ENCODE results near the gene OGFRL1. TPM values are rescaled to one million over a fixed set of nuclear protein-coding genes. Genes with fewer than 3 reads are reported as not detected.

OGFRL1 gene
- total RNA-seq, 4 donors from 2014 or later: 9.0 to 35.6 (median 19.4) TPM

DNA sequence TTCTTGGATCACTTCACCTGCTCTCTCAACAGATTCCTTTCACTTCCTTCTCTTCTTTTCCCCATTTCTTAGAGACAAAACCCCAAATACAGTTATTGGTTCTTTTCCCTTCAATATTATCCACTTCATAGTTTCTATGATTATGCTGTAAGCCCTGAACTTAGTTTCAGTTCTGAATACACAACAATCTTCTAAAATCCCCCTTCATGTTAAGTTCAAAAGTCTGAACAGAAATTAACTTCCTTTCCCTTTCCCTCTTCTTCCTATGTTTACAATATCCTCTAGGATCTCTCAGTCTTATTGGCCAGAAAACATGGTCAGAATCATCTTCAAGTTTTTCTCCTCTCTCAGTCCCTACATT, 57.7 kb downstream of the OGFRL1 start:
- H3K9me3 ChIP-seq: no peaks in the 10 kb centered on the region
- TF ChIP-seq POLR2A (IDR thresholded peaks at IDR 0.05): no peak
- TF ChIP-seq CTCF (IDR thresholded peaks at IDR 0.05): no peak
- H3K36me3 ChIP-seq: no peaks in the 10 kb centered on the region
- H3K27me3 ChIP-seq: no peaks in the 10 kb centered on the region
- DNase-seq: no peak
- intact Hi-C loops (cut with DNase I; ENCODE audit: low total_unique reads): no loop called here
- no peak overlapping the region for H3K27ac ChIP-seq
- H3K4me3 ChIP-seq: no peak overlapping the region
- peaks cover 0 to 5% of the 10 kb centered on the region in 2 donors for H3K4me1 ChIP-seq

DNA sequence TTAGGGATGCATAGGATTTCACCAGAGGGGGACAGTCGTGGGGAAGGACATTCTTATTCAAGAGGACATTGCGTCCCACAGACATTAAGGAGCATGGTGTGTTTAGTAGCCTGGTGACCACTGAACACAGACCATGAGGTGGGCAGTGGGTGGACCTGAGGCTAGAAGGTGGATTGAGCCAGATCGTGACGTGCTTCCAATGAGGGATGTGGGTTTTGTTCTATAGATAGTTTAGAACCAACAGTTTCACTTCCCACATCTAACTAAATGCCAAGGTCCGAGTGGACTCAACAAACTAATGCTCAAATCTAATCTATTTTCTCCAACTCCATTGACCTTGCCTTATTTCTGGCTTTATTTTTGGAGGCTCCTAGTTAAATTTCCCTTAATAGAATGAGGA, 58.5 kb downstream of the OGFRL1 start:
- no peaks in the 10 kb centered on the region for H3K9me3 ChIP-seq
- H3K27ac ChIP-seq: no peak overlapping the region
- H3K4me1 ChIP-seq: peaks cover 0 to 5% of the 10 kb centered on the region in 2 donors
- no peaks in the 10 kb centered on the region for H3K27me3 ChIP-seq
- TF ChIP-seq POLR2A (IDR thresholded peaks at IDR 0.05): no peak
- DNase-seq: no peak
- no peak overlapping the region for H3K4me3 ChIP-seq
- intact Hi-C loops (cut with DNase I; ENCODE audit: low total_unique reads): no loop called here
- no peaks in the 10 kb centered on the region for H3K36me3 ChIP-seq

DNA sequence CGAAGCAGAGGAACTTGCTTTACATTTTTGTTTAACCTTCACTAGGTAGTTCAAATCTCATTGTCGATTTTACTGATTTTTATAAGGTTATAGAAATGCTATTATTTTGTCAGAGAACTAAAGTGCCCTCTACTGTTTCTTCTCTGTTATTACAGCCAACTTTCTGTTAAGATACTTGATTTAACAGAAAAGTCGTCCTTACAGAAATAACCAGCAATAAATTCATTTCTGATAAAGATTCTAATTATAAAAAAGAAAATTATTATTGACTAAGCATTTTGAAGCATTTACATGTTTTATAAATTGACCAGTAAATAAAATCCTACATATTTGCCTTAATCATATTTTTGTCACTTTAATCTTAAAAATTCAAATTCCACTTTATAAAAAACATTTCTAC, 60.8 kb downstream of the OGFRL1 start:
- intact Hi-C loops (cut with DNase I; ENCODE audit: low total_unique reads): no loop called here
- Histone ChIP-seq H3K9me3 (no peaks in the 10 kb centered on the region), H3K4me1 (peaks cover 0 to 5% of the 10 kb centered on the region in 2 donors), H3K27ac (peak overlapping the region; percentile 51 to 71), H3K27me3 (no peaks in the 10 kb centered on the region), H3K4me3 (no peak overlapping the region), H3K36me3 (no peaks in the 10 kb centered on the region)
- no peak for TF ChIP-seq POLR2A (IDR thresholded peaks at IDR 0.05)
- TF ChIP-seq CTCF (IDR thresholded peaks at IDR 0.05): peak; percentile 48 to 64 (median 56)
- no peak for DNase-seq

DNA sequence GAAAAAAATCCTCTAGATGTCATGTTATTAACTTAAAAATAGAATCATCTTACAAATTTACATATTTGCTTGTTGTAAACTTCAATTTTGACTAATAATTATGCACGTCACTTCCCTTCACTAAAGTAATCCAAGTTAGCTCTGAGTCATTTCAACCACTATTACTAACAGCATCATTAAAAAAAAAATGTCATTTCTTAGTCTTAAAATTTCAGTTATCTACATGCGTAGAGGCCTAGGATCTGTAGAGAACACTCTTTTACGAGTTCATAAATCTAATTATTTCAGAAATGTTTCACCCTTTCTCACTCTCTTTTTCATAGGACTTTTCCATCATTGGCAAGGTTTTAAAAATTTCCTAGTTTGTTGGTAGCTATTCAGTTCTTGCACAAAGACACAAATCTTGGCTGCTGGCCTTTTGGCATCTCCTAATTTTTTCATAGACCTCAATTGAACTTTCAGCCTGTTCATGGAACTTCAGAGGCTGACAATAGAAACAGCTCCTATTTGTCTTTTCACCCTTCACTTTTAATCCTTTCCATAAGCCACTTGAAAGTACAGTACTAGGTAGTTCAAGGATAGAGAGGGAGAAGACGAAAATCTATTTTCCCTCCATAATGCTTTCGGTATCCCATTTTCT, 61.5 kb downstream of the OGFRL1 start:
- Histone ChIP-seq H3K27me3 (no peaks in the 10 kb centered on the region), H3K4me3 (no peak overlapping the region), H3K9me3 (no peaks in the 10 kb centered on the region), H3K36me3 (no peaks in the 10 kb centered on the region), H3K4me1 (peaks cover 0 to 5% of the 10 kb centered on the region in 2 donors), H3K27ac (peak overlapping the region; percentile 51 to 71)
- no peak for TF ChIP-seq CTCF (IDR thresholded peaks at IDR 0.05)
- no peak for TF ChIP-seq POLR2A (IDR thresholded peaks at IDR 0.05)
- peak; percentile 51 to 55 for DNase-seq
- intact Hi-C loops (cut with DNase I; ENCODE audit: low total_unique reads): no loop called here

DNA sequence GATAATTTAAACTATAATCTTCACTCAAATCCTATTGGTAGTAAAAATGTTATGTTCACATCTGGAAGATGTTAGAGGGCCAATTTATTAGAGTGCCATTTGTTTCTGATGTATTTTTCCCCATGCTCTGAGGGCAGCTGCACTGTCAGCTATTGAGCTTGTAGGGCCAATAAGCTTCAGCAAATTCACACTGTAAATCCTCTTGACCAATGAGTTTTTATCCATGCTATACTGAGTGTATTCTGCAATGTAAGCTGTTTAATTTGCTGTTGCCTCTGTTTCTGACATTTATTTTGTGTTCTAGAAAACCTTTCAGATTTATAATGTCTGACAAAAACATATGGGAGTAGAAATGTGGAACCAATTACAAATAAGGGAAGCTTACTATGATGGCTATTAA, 62.6 kb downstream of the OGFRL1 start:
- Histone ChIP-seq H3K4me1 (peaks cover 0 to 5% of the 10 kb centered on the region in 2 donors), H3K36me3 (no peaks in the 10 kb centered on the region), H3K27ac (peak overlapping the region; percentile 51 to 71), H3K27me3 (no peaks in the 10 kb centered on the region), H3K4me3 (no peak overlapping the region), H3K9me3 (no peaks in the 10 kb centered on the region)
- DNase-seq: no peak
- no peak for TF ChIP-seq CTCF (IDR thresholded peaks at IDR 0.05)
- no peak for TF ChIP-seq POLR2A (IDR thresholded peaks at IDR 0.05)
- intact Hi-C loops (cut with DNase I; ENCODE audit: low total_unique reads): no loop called here
